Measurements from ENCODE around the gene TXK. TPM values are rescaled to one million over a fixed set of nuclear protein-coding genes. Genes with fewer than 3 reads are reported as not detected.
A peak's percentile ranks its signal among the peaks of the same experiment; 100 is the strongest.

TXK gene
- total RNA-seq, 1 donor from 2014 or later: 4.4 TPM

DNA sequence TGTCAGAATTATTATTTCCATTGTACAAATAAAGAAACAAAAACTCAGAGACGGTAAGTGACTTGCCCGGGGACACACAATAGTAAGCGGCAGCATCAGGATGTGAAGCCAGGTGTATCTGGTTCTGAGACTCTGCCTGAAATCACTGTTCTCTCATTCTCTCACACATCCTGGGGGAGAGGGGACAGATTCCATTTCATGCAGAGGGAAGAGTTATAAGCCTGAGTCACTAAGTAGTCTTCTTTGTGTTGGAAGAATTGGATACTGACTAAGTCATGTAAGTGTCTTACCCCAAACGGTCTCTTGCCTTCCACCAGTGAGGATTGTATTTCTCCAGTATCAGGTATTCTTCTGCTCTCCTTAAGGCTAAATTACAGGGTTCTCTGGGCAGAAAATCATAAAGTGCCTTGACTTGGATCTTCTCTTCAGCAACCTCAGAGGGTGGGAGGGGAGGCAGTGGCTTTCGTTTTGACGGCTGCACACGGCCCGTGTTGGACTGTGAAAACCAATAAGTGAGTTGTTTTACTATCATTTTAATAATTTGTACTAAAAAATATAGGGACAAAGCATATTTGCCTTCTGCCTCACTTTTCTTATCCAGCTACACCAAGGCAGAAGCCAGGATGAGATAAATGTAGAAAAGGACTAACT lies 21.9 kb downstream of the TXK start:
- no peaks in the 10 kb centered on the region for H3K36me3 ChIP-seq
- H3K4me3 ChIP-seq: no peak overlapping the region
- H3K27ac ChIP-seq: no peak overlapping the region
- H3K9me3 ChIP-seq: no peaks in the 10 kb centered on the region
- intact Hi-C loops (cut with DNase I): no loop called here
- DNase-seq (no peak), ATAC-seq (no peak)
- no peaks in the 10 kb centered on the region for H3K27me3 ChIP-seq
- H3K4me1 ChIP-seq: no peaks in the 10 kb centered on the region
- TF ChIP-seq, protein P1, sequence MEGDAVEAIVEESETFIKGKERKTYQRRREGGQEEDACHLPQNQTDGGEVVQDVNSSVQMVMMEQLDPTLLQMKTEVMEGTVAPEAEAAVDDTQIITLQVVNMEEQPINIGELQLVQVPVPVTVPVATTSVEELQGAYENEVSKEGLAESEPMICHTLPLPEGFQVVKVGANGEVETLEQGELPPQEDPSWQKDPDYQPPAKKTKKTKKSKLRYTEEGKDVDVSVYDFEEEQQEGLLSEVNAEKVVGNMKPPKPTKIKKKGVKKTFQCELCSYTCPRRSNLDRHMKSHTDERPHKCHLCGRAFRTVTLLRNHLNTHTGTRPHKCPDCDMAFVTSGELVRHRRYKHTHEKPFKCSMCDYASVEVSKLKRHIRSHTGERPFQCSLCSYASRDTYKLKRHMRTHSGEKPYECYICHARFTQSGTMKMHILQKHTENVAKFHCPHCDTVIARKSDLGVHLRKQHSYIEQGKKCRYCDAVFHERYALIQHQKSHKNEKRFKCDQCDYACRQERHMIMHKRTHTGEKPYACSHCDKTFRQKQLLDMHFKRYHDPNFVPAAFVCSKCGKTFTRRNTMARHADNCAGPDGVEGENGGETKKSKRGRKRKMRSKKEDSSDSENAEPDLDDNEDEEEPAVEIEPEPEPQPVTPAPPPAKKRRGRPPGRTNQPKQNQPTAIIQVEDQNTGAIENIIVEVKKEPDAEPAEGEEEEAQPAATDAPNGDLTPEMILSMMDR (IDR thresholded peaks at IDR 0.05): no peak

DNA sequence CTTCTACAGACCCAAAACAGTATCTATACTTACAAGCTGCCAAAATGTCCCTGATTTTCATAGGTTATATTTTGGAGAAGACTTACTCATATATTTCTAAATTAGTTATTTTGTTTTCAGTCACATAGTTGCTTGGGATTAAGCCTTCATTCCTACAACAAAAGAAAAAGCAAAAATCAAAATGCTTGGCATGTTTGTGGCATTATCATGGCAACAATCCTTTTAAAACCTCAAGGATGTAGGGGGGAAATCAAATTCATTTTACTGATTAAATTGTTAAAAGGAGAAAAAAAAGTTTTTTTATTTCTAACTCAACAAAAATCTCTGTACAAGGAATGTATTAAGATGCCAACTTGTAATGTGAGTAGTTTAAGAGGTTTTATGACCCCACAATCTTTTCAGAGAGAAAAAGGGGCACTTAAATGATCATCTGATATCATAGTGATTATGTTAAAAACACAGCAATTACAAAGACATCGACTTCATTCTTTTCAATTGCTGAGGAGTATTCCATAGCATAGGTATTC lies 23.5 kb downstream of the TXK start:
- Histone ChIP-seq H3K36me3 (no peaks in the 10 kb centered on the region), H3K27me3 (no peaks in the 10 kb centered on the region), H3K27ac (no peak overlapping the region), H3K4me3 (no peak overlapping the region), H3K9me3 (no peaks in the 10 kb centered on the region), H3K4me1 (no peaks in the 10 kb centered on the region)
- TF ChIP-seq, protein P1 (IDR thresholded peaks at IDR 0.05): no peak
- DNase-seq (no peak), ATAC-seq (no peak)
- intact Hi-C loops (cut with DNase I): no loop called here

DNA sequence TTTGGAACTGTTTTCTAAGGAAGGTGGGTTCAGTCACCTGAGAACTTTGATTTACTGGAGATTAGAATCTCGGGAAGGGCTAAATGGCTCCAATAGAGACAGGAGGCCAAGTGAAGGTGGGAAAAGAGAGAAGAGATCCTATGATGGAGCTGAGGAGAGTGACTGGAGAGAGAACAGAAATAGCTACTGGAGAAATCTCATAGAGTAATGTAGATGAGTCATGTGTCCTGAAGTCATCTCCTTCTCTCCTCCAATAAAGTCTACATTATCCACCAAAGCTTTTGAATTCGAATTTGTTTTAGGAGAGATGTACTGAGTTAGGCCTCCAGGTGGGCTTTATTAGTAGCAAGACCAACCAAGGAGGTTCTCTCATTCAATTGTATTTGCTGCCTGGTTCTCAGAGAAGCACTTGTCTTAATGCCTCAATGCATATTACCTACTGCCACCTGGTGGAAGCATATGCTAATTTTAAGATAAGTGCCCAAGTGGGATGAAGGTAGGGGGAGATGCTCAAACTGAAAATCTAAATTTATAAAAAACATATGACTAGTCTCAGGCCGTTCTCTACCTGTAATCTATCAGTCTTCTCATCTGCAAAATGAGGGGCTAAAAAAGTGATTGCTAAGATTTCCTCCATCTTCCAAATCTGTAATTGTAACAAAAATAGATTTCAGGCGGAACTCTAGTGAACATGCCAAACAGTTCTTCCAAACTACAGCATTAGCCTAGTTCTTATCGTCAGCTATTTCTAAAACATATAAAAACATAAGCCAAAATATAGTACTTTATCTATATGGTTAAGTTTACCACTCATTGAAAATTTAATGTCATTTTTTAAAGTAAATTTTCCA lies 24.4 kb downstream of the TXK start:
- DNase-seq (no peak), ATAC-seq (peak; percentile 68)
- Histone ChIP-seq H3K4me1 (no peaks in the 10 kb centered on the region), H3K4me3 (no peak overlapping the region), H3K27me3 (no peaks in the 10 kb centered on the region), H3K27ac (no peak overlapping the region), H3K36me3 (no peaks in the 10 kb centered on the region), H3K9me3 (no peaks in the 10 kb centered on the region)
- TF ChIP-seq, protein P1 (IDR thresholded peaks at IDR 0.05): peak; percentile 42
- intact Hi-C loops (cut with DNase I): no loop called here

DNA sequence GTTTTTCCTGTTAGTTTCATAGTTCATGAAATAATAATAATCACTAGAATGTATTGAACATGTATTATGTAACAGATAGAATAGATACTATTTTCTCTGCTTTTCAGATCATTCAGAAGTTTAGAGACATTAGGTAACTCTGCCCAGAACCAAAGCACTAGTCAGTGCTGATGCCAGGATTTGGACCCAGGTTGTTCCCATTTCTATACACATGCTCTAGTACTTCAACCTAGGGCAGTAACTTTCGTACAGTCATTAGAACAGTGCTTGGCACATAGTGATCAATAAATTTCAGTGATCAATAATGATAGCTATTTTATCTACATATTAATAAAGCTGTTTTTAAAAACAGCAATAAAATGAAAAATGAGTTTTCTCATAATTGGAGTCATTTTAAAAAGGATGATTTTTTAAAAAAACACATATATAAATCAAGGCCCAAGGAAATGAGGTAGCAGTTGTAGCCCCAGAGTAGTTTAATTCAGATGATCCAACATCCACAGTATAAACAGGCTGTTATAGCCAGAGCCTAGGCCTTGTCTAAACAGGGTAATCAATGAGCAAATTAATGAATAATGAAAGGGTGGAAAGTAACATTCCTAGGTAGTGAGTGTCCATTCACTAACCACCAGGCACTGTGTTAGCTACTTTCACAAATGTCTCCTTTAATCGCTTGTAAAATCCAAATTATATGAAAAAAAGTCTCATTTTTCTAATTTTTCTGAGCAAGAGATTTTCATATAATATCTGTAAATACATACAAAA lies 25.6 kb downstream of the TXK start:
- no peak overlapping the region for H3K27ac ChIP-seq
- intact Hi-C loops (cut with DNase I): no loop called here
- no peaks in the 10 kb centered on the region for H3K27me3 ChIP-seq
- H3K4me3 ChIP-seq: no peak overlapping the region
- DNase-seq (no peak), ATAC-seq (no peak)
- no peaks in the 10 kb centered on the region for H3K4me1 ChIP-seq
- no peaks in the 10 kb centered on the region for H3K9me3 ChIP-seq
- TF ChIP-seq, protein P1 (IDR thresholded peaks at IDR 0.05): no peak
- no peaks in the 10 kb centered on the region for H3K36me3 ChIP-seq

DNA sequence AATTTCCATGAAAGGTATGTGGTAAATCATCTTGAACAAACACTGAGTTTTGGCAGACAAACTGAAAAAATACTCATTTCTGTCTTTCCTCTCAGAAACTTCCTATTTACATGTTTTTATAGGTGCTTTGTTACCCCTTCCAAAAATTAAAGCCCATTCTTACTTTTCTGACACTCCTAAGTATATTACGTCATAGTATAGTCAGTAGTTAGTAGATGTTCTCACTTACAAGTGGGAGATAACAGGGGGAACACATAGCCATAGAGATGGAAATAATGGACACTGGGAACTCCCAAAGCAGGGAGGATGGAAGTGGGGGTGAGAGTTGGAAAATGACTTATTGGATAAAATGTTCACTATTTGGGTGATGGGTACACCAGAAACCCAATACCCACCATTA lies 28.8 kb downstream of the TXK start:
- intact Hi-C loops (cut with DNase I): no loop called here
- H3K36me3 ChIP-seq: no peaks in the 10 kb centered on the region
- no peaks in the 10 kb centered on the region for H3K9me3 ChIP-seq
- H3K27ac ChIP-seq: no peak overlapping the region
- H3K27me3 ChIP-seq: no peaks in the 10 kb centered on the region
- no peaks in the 10 kb centered on the region for H3K4me1 ChIP-seq
- DNase-seq (no peak), ATAC-seq (no peak)
- TF ChIP-seq, protein P1 (IDR thresholded peaks at IDR 0.05): no peak
- no peak overlapping the region for H3K4me3 ChIP-seq
